ENCODE data around the gene NFS1.

DNA sequence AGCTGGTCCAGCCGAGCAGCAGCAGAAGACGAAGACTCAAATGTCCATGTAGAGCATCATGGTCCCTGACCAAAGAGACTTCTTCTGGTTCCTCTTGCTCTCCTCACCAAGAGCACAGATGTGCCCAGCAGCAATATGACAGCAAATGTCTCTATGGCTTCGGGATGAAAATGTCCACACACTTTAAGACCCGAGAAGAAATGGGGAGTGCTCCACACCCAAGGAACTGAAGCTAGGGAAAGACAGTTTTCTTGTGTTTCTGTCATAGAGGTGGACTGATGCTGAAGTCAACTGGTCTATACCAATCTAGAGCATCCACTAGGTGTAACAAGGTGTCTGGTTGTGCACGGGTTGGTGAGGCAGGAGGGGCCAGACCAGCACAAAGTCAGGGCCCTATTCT, 29.9 kb downstream of the NFS1 start:
- TF ChIP-seq, protein P1, sequence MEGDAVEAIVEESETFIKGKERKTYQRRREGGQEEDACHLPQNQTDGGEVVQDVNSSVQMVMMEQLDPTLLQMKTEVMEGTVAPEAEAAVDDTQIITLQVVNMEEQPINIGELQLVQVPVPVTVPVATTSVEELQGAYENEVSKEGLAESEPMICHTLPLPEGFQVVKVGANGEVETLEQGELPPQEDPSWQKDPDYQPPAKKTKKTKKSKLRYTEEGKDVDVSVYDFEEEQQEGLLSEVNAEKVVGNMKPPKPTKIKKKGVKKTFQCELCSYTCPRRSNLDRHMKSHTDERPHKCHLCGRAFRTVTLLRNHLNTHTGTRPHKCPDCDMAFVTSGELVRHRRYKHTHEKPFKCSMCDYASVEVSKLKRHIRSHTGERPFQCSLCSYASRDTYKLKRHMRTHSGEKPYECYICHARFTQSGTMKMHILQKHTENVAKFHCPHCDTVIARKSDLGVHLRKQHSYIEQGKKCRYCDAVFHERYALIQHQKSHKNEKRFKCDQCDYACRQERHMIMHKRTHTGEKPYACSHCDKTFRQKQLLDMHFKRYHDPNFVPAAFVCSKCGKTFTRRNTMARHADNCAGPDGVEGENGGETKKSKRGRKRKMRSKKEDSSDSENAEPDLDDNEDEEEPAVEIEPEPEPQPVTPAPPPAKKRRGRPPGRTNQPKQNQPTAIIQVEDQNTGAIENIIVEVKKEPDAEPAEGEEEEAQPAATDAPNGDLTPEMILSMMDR (IDR thresholded peaks at IDR 0.05): no peak
- no peak for TF ChIP-seq ZFX (IDR thresholded peaks at IDR 0.05; ENCODE audit: borderline replicate concordance)

All from 22Rv1 (cell line).